Activated T-helper 17 cell treated with anti-CD3 and anti-CD28 coated beads, Interleukin-2, amount 50 U/mL, for 72 hours (primary cell): ENCODE results near the gene LIN28B. TPM values are rescaled to one million over a fixed set of nuclear protein-coding genes. Genes with fewer than 3 reads are reported as not detected.

ENCODE experiments used
- ATAC-seq: fragments of 150-1000 bp; cut with Tn5 transposase; replicated peaks from 2 replicates; pipeline ENCODE4 v1.10.0; 2021; ENCODE audit warnings: mild to moderate bottlenecking, moderate library complexity
- H3K27ac Mint-ChIP-seq: one replicate; pipeline ENCODE4 v1.8.0; 2022; ENCODE audit warnings: mixed read lengths
- H3K27me3 Mint-ChIP-seq: one replicate; pipeline ENCODE4 v1.8.0; 2022; ENCODE audit warnings: mixed read lengths
- H3K36me3 Mint-ChIP-seq: one replicate; pipeline ENCODE4 v1.8.0; 2022; ENCODE audit warnings: low read depth, mild to moderate bottlenecking, mixed read lengths
- H3K4me1 Mint-ChIP-seq: one replicate; pipeline ENCODE4 v1.8.0; 2022; ENCODE audit warnings: mixed read lengths
- H3K4me3 Mint-ChIP-seq: one replicate; pipeline ENCODE4 v1.8.0; 2022; ENCODE audit warnings: mild to moderate bottlenecking, mixed read lengths
- H3K9me3 Mint-ChIP-seq: one replicate; pipeline ENCODE4 v1.8.0; 2022; ENCODE audit warnings: mixed read lengths
- total RNA-seq, 2 donors: library from RNA; stranded (reverse); gene quantifications; one replicate each; pipeline ENCODE4 v1.2.3, GENCODE V29; 2022

The LIN28B gene
- total RNA-seq, 2 donors from 2014 or later: not detected

- H3K4me3 Mint-ChIP-seq: no peak overlapping the region
- H3K4me1 Mint-ChIP-seq: no peaks in the 10 kb centered on the region
- H3K27ac Mint-ChIP-seq: no peak overlapping the region
- ATAC-seq: no peak
- H3K9me3 Mint-ChIP-seq: no peaks in the 10 kb centered on the region
- no peaks in the 10 kb centered on the region for H3K36me3 Mint-ChIP-seq
- H3K27me3 Mint-ChIP-seq: peaks cover 23% of the 10 kb centered on the region
Observed at GRCh38 chr6:105111871-105112270, 155.0 kb downstream of the LIN28B start.

- H3K9me3 Mint-ChIP-seq: no peaks in the 10 kb centered on the region
- H3K27me3 Mint-ChIP-seq: peaks cover 30% of the 10 kb centered on the region
- H3K36me3 Mint-ChIP-seq: no peaks in the 10 kb centered on the region
- H3K4me1 Mint-ChIP-seq: no peaks in the 10 kb centered on the region
- H3K4me3 Mint-ChIP-seq: no peak overlapping the region
- no peak for ATAC-seq
- H3K27ac Mint-ChIP-seq: no peak overlapping the region
Observed at GRCh38 chr6:105112577-105112976, 155.7 kb downstream of the LIN28B start.

- Mint-ChIP-seq H3K27ac (no peak overlapping the region), H3K36me3 (no peaks in the 10 kb centered on the region), H3K4me3 (no peak overlapping the region), H3K4me1 (no peaks in the 10 kb centered on the region), H3K9me3 (no peaks in the 10 kb centered on the region), H3K27me3 (peaks cover 29% of the 10 kb centered on the region)
- ATAC-seq: no peak
Observed at GRCh38 chr6:105113422-105113821, 156.5 kb downstream of the LIN28B start.

- peaks cover 29% of the 10 kb centered on the region for H3K27me3 Mint-ChIP-seq
- no peak for ATAC-seq
- H3K4me3 Mint-ChIP-seq: no peak overlapping the region
- no peaks in the 10 kb centered on the region for H3K4me1 Mint-ChIP-seq
- H3K9me3 Mint-ChIP-seq: no peaks in the 10 kb centered on the region
- H3K27ac Mint-ChIP-seq: no peak overlapping the region
- H3K36me3 Mint-ChIP-seq: no peaks in the 10 kb centered on the region
Observed at GRCh38 chr6:105116150-105116549, 159.2 kb downstream of the LIN28B start.

GRCh38 chr6:105120570-105120969, 163.7 kb downstream of the LIN28B start:
- no peak overlapping the region for H3K4me3 Mint-ChIP-seq
- ATAC-seq: no peak
- no peak overlapping the region for H3K27ac Mint-ChIP-seq
- H3K4me1 Mint-ChIP-seq: no peaks in the 10 kb centered on the region
- H3K9me3 Mint-ChIP-seq: no peaks in the 10 kb centered on the region
- H3K36me3 Mint-ChIP-seq: no peaks in the 10 kb centered on the region
- H3K27me3 Mint-ChIP-seq: peaks cover 26% of the 10 kb centered on the region

- H3K27ac Mint-ChIP-seq: no peak overlapping the region
- no peaks in the 10 kb centered on the region for H3K36me3 Mint-ChIP-seq
- H3K4me3 Mint-ChIP-seq: no peak overlapping the region
- ATAC-seq: no peak
- no peaks in the 10 kb centered on the region for H3K4me1 Mint-ChIP-seq
- H3K9me3 Mint-ChIP-seq: no peaks in the 10 kb centered on the region
- peaks cover 21% of the 10 kb centered on the region for H3K27me3 Mint-ChIP-seq
Observed at GRCh38 chr6:105121981-105122380, 165.1 kb downstream of the LIN28B start.

GRCh38 chr6:105122717-105123116, 165.8 kb downstream of the LIN28B start:
- Mint-ChIP-seq H3K27ac (no peak overlapping the region), H3K4me3 (no peak overlapping the region), H3K9me3 (no peaks in the 10 kb centered on the region), H3K4me1 (no peaks in the 10 kb centered on the region), H3K36me3 (no peaks in the 10 kb centered on the region), H3K27me3 (peaks cover 14% of the 10 kb centered on the region)
- no peak for ATAC-seq

Other genes with a start within 250 kb of the LIN28B start
- gene HACE1, start 97.2 kb upstream of the LIN28B start, total RNA-seq: 10 to 100 TPM; 19.4 to 44.2 TPM
- gene POPDC3, start 222.9 kb downstream of the LIN28B start, total RNA-seq: under 1 TPM in 1 of 2 donors, not detected in 1; 0.24 TPM